Cardiac septum (tissue), 1 donor: ENCODE results near the gene OR11L1. TPM values are rescaled to one million over a fixed set of nuclear protein-coding genes. Genes with fewer than 3 reads are reported as not detected.

Source experiments
- DNase-seq: peaks from one replicate; pipeline ENCODE4 v3.0.0-alpha.2; 2020; ENCODE audit warnings: low spot score
- intact Hi-C: fragments of 100-400 bp; cut with DNase I; formaldehyde crosslinking; loops from one replicate; pipeline ENCODE4 v1.14.0; 2022
- total RNA-seq: library from RNA; stranded (reverse); fragmentation: NEBNext Ultra II Directional; extraction: Animal tissue kit (Norgen Biotek cat#: 25700); gene quantifications from one replicate; pipeline ENCODE4 v1.2.1, GENCODE V29; 2021
- donor health status: DM: no; HTN: no; CAD: no.

Gene OR11L1
- total RNA-seq, 1 donor from 2014 or later: not detected

- no peak for DNase-seq
- intact Hi-C loops: no loop called here
Observed at GRCh38 chr1:247822060-247822459, 19.6 kb downstream of the OR11L1 start.

DNA sequence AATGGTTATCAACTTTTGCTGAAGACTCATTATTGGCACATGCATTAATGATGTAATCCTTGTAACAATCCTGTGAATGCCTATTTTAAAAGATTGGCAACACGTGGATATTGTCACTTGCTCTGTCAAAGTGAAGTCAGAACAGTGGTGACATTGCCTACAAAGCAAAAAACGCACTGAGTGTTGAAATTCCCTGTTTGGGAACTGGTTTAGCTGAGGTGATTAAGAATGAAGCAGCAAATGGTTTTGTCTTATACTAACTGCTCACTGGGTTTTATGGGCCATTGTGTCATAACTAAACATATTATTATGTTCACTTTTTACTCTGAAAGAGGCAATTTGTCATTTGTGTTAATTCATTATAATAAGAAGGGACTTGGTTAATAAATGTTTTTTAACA is 29.1 kb downstream of the OR11L1 start:
- intact Hi-C loops: no loop called here
- DNase-seq: no peak

DNA sequence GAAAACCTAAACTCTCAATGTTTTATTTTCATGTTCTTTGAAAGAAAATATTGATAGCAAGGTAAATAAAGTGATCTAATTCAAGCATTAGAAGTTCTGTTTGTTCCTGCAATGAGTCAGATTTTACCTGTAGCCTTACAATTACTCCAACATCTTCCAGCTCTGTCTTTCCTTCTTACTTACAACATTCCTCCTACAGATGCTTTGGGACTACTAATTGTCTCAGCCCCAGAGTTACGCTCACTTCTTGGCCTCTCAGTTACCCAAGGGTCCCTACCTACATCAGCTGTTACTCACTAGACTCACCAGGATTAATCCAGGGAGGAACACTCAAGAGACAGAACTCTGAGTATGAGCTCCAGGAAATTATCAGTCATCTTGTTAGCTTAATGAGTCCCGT is 44.2 kb downstream of the OR11L1 start:
- intact Hi-C loops: no loop called here

More for the DNA sequence above, 44.2 kb downstream of the OR11L1 start:
- DNase-seq: no peak

Other genes starting within 250 kb of the OR11L1 start
- gene OR2G3, start 236.3 kb downstream of the OR11L1 start, total RNA-seq: not detected
- gene OR13G1, start 162.2 kb downstream of the OR11L1 start, total RNA-seq: not detected
- not detected for gene OR6F1, start 125.2 kb downstream of the OR11L1 start, total RNA-seq
- gene OR14K1, start 103.3 kb downstream of the OR11L1 start, total RNA-seq: not detected
- not detected for gene OR14A2, start 93.8 kb downstream of the OR11L1 start, total RNA-seq
- gene OR1C1, start 81.3 kb downstream of the OR11L1 start, total RNA-seq: not detected
- not detected for gene OR14A16, start 17.8 kb downstream of the OR11L1 start, total RNA-seq
- gene TRIM58, start 15.3 kb upstream of the OR11L1 start, total RNA-seq: 1.2 TPM
- gene OR2W3, start 53.7 kb upstream of the OR11L1 start, total RNA-seq: not detected
- not detected for gene OR2T8, start 78.4 kb upstream of the OR11L1 start, total RNA-seq
- gene OR2AJ1, start 83.0 kb upstream of the OR11L1 start, total RNA-seq: not detected
- gene OR2L8, start 107.0 kb upstream of the OR11L1 start, total RNA-seq: not detected
- not detected for gene OR2AK2, start 123.3 kb upstream of the OR11L1 start, total RNA-seq
- gene OR2L5, start 171.8 kb upstream of the OR11L1 start, total RNA-seq: not detected
- gene OR2L2, start 188.2 kb upstream of the OR11L1 start, total RNA-seq: not detected
- not detected for gene OR2L3, start 204.9 kb upstream of the OR11L1 start, total RNA-seq